ENCODE data around the gene CCDC14. TPM values are rescaled to one million over a fixed set of nuclear protein-coding genes. Genes with fewer than 3 reads are reported as not detected.
"Not testable (repeated sequence)": the region's sequence is repeated elsewhere in the genome, so short reads cannot be mapped to it uniquely, and the experiment has no call there.

Gene CCDC14
- total RNA-seq, result 10 to 100 TPM; 11.4 to 11.5 TPM
- long read RNA-seq, partial matches to known transcripts, result 0 of 2 reads
- long read RNA-seq, other reads (novel, unspliced or antisense), result 2 of 2 reads

GRCh38 chr3:123960781-123961507 lies at the start of gene CCDC14:
CCDC14 (minus strand) TSS chr3:123961229; CDS start chr3:123961173, 56 bp downstream.
- DNase-seq, result peak; percentile 95
- ATAC-seq, result peak; percentile 100
- intact Hi-C loops (cut with DNase I), result no loop called here

- intact Hi-C loops (cut with DNase I); ATAC-seq; DNase-seq: not testable (repeated sequence)
Measured at GRCh38 chr3:124008321-124008720, 47.3 kb upstream of the CCDC14 start.

- intact Hi-C loops (cut with DNase I), result no loop called here
- DNase-seq, result no peak
- no peak for ATAC-seq
Measured at GRCh38 chr3:124007186-124007585, 46.2 kb upstream of the CCDC14 start.

GRCh38 chr3:124002405-124003079 lies 41.5 kb upstream of the CCDC14 start:
- ATAC-seq; intact Hi-C loops (cut with DNase I); DNase-seq: not testable (repeated sequence)

GRCh38 chr3:124001366-124001765 lies 40.3 kb upstream of the CCDC14 start:
- intact Hi-C loops (cut with DNase I); ATAC-seq; DNase-seq: not testable (repeated sequence)

- intact Hi-C loops (cut with DNase I), result no loop called here
- DNase-seq (no peak), ATAC-seq (no peak)
Measured at GRCh38 chr3:123997543-123997942, 36.5 kb upstream of the CCDC14 start.

GRCh38 chr3:123993818-123994217 lies 32.8 kb upstream of the CCDC14 start:
- intact Hi-C loops (cut with DNase I), result no loop called here
- DNase-seq (no peak), ATAC-seq (no peak)

- DNase-seq; intact Hi-C loops (cut with DNase I): not testable (repeated sequence)
- ATAC-seq, result peak; percentile 93 to 95
Measured at GRCh38 chr3:123991730-123992588, 30.9 kb upstream of the CCDC14 start, which contains the start of gene ROPN1. ROPN1 (minus strand) TSS chr3:123992124; CDS start chr3:123980481, 11,643 bp downstream.

- intact Hi-C loops (cut with DNase I), result no loop called here
- no peak for DNase-seq
- no peak for ATAC-seq
Measured at GRCh38 chr3:123986427-123986826, 25.4 kb upstream of the CCDC14 start.

GRCh38 chr3:123984957-123985356 lies 23.9 kb upstream of the CCDC14 start:
- DNase-seq, result no peak

GRCh38 chr3:123984350-123984749 lies 23.3 kb upstream of the CCDC14 start:
- ATAC-seq (no peak), DNase-seq (no peak)
- intact Hi-C loops (cut with DNase I), result no loop called here

More at GRCh38 chr3:123984957-123985356, 23.9 kb upstream of the CCDC14 start:
- no peak for ATAC-seq
- intact Hi-C loops (cut with DNase I), result no loop called here

GRCh38 chr3:123981317-123981716 lies 20.3 kb upstream of the CCDC14 start:
- DNase-seq; ATAC-seq; intact Hi-C loops (cut with DNase I): not testable (repeated sequence)

GRCh38 chr3:123980539-123980938 lies 19.5 kb upstream of the CCDC14 start:
- intact Hi-C loops (cut with DNase I), result no loop called here
- DNase-seq, result no peak
- no peak for ATAC-seq

GRCh38 chr3:123979525-123980501 lies 18.8 kb upstream of the CCDC14 start:
- intact Hi-C loops (cut with DNase I), result not testable (repeated sequence)
- peak; percentile 33 for DNase-seq

GRCh38 chr3:123976904-123977303 lies 15.9 kb upstream of the CCDC14 start:
- DNase-seq; intact Hi-C loops (cut with DNase I); ATAC-seq: not testable (repeated sequence)

More at GRCh38 chr3:123979525-123980501, 18.8 kb upstream of the CCDC14 start:
- peak; percentile 90 to 94 for ATAC-seq

- DNase-seq; ATAC-seq; intact Hi-C loops (cut with DNase I): not testable (repeated sequence)
Measured at GRCh38 chr3:123976181-123976898, 15.3 kb upstream of the CCDC14 start.

GRCh38 chr3:123975030-123975429 lies 14.0 kb upstream of the CCDC14 start:
- intact Hi-C loops (cut with DNase I); DNase-seq; ATAC-seq: not testable (repeated sequence)

All from left cardiac atrium (tissue), 4 donors.